H54 (cell line): Measurements from ENCODE around the gene RBM6.

Experiments
- DNase-seq: peaks from one replicate; pipeline ENCODE4 v3.0.0; 2011; ENCODE audit warnings: low spot score, mixed read lengths; ENCODE audit not compliant: insufficient read length
- FAIRE-seq: peaks from 3 replicates; lab custom pipeline; 2011; peaks lifted over from hg19 to GRCh38; lab: Jason Lieb, UNC
- POLR2A ChIP-seq: IDR thresholded peaks from 2 replicates; pipeline ENCODE4 v1.6.1; 2011; ENCODE audit warnings: low read depth, mild to moderate bottlenecking, low read length

Gene RBM6

DNA sequence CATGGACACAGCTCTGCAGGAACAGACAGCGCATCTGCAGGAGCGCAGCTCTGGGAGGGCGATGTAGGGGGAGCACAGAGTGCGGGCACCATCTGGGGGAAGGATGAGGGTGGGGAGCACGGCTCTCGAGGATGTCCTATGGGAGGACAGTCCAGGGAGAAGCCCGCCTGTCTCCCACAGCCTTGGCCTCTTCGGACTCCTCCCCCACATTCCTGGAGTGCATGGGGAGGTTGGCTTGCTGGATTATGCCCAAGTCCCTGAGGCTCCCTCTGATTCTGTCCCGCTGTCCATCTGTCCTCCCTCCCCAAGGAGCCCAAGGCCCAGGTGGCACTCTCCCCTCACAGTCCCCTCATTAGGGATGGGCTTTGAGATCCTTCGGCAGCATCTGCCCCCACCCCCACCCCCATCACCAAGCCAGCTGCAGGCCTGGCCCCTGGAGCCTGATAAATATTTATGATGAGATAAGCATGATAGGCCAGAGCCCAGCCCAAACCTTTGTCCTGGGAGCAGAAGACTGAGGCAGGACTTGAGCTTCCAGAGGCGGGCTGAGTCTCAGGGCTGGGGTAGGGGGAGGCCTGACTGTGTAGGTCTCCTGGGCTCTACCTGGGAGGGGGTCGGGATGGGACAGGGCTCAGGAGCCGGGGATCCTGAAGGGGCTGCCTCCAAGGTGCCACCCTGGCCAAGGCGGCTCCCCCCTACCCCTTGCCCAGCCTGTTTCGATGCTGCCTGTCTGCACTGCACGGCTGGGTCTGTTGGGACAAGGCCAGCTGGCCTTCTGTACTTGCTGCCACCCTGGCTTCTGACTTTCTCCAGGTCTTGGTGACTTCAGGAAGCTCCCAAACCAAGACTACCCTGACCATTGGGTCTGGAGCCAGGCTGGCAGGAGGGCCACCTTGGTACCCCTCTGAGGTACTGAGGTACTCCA is 186.6 kb downstream of the RBM6 start:
- FAIRE-seq (no peak), DNase-seq (peak; percentile 92)
- TF ChIP-seq POLR2A: no peak
